GM19193 (cell line): ENCODE data around the gene NOL4L.

Source experiments
- POLR2A ChIP-seq: IDR thresholded peaks from 4 replicates; pipeline ENCODE4 v1.6.1; 2011; ENCODE audit not compliant: insufficient read depth, insufficient read length; ENCODE audit errors: extremely low read depth

Gene NOL4L

GRCh38 chr20:32453467-32454163, 131.5 kb downstream of the NOL4L start:
- TF ChIP-seq POLR2A = no peak

GRCh38 chr20:32452776-32453466, 132.2 kb downstream of the NOL4L start:
- no peak for TF ChIP-seq POLR2A

GRCh38 chr20:32451682-32452461, 133.3 kb downstream of the NOL4L start:
- no peak for TF ChIP-seq POLR2A

- TF ChIP-seq POLR2A = no peak
Measured at GRCh38 chr20:32451340-32451681, 133.8 kb downstream of the NOL4L start.

- TF ChIP-seq POLR2A = no peak
Measured at GRCh38 chr20:32450484-32451061, 134.6 kb downstream of the NOL4L start.

- TF ChIP-seq POLR2A = no peak
Measured at GRCh38 chr20:32449890-32450401, 135.2 kb downstream of the NOL4L start.

GRCh38 chr20:32449057-32449889, 135.9 kb downstream of the NOL4L start:
- TF ChIP-seq POLR2A = no peak

- TF ChIP-seq POLR2A = no peak
Measured at GRCh38 chr20:32448306-32449056, 136.7 kb downstream of the NOL4L start.

- TF ChIP-seq POLR2A = no peak
Measured at GRCh38 chr20:32447136-32448027, 137.8 kb downstream of the NOL4L start.

GRCh38 chr20:32446301-32447100, 138.6 kb downstream of the NOL4L start:
- no peak for TF ChIP-seq POLR2A

GRCh38 chr20:32445539-32446273, 139.4 kb downstream of the NOL4L start:
- TF ChIP-seq POLR2A = no peak
